ENCODE results near the gene CCDC85C. TPM values are rescaled to one million over a fixed set of nuclear protein-coding genes. Genes with fewer than 3 reads are reported as not detected.

The CCDC85C gene
- total and polyA plus RNA-seq, 2 experiments from 2014 or later: 4.5 to 24.9 TPM

GRCh38 chr14:99627100-99627499 lies 23.1 kb upstream of the CCDC85C start:
- H3K27ac ChIP-seq (ENCODE audit: low read depth): no peak overlapping the region
- H3K4me3 ChIP-seq: no peak overlapping the region
- H3K4me3 Mint-ChIP-seq: no peak overlapping the region
- no peaks in the 10 kb centered on the region for H4K20me1 ChIP-seq (replicated peaks; ENCODE audit: insufficient read depth)
- H3F3A ChIP-seq (replicated peaks; ENCODE audit: low read depth): no peaks in the 10 kb centered on the region
- H3K27me3 ChIP-seq (ENCODE audit: insufficient read depth): no peaks in the 10 kb centered on the region
- H3K4me1 Mint-ChIP-seq: peaks cover 12% of the 10 kb centered on the region
- no peaks in the 10 kb centered on the region for H3K9me2 ChIP-seq (ENCODE audit: insufficient read depth)
- H3K27ac Mint-ChIP-seq: no peak overlapping the region
- TF ChIP-seq CREB1 (CRISPR knock-in tag; IDR thresholded peaks at IDR 0.05; ENCODE audit: low read depth) (no peak), EZH2 (IDR thresholded peaks at IDR 0.05; ENCODE audit: low read depth, unreplicated experiment) (no peak), ZNF331 (CRISPR knock-in tag; IDR thresholded peaks at IDR 0.05; ENCODE audit: low read depth) (no peak), NANOG (IDR thresholded peaks at IDR 0.05; ENCODE audit: borderline replicate concordance) (no peak), STAT1 (IDR thresholded peaks at IDR 0.05; ENCODE audit: unreplicated experiment) (no peak), CTCF (conservative IDR thresholded peaks at IDR 0.05; ENCODE audit: low read depth in 2 of 2) (no peak), POLR2AphosphoS5 (IDR thresholded peaks at IDR 0.05; ENCODE audit: low read depth) (no peak), ZNF462 (CRISPR knock-in tag; IDR thresholded peaks at IDR 0.05) (no peak), ZNF114 (CRISPR knock-in tag; IDR thresholded peaks at IDR 0.05) (no peak), EZH2phosphoT487 (IDR thresholded peaks at IDR 0.05; ENCODE audit: unreplicated experiment) (no peak), JUNB (IDR thresholded peaks at IDR 0.05; ENCODE audit: unreplicated experiment) (no peak), ETS1 (IDR thresholded peaks at IDR 0.05) (no peak)
- no peaks in the 10 kb centered on the region for H3K79me2 ChIP-seq (replicated peaks; ENCODE audit: insufficient read depth)
- H3K36me3 Mint-ChIP-seq (ENCODE audit: low read depth): no peaks in the 10 kb centered on the region
- ATAC-seq (no peak), DNase-seq (ENCODE audit: low spot score) (no peak)
- peaks cover 25% of the 10 kb centered on the region for H3K27me3 Mint-ChIP-seq (ENCODE audit: insufficient read depth, low read depth, poor library complexity)
- no peak overlapping the region for H3K4me2 ChIP-seq
- no peak overlapping the region for H2AFZ ChIP-seq
- no peaks in the 10 kb centered on the region; the same call in 2 of the 3 replicates for H3K9me3 Mint-ChIP-seq
- no peaks in the 10 kb centered on the region; the same call in 1 of the 2 replicates for H3K4me1 ChIP-seq (ENCODE audit: insufficient read depth)
- no peaks in the 10 kb centered on the region for H3K36me3 ChIP-seq (ENCODE audit: insufficient read depth)
